H1 (cell line): Measurements from ENCODE around the gene TMEM161B. TPM values are rescaled to one million over a fixed set of nuclear protein-coding genes. Genes with fewer than 3 reads are reported as not detected.

Source experiments
- ASH2L ChIP-seq: fragments of 200-600, 300-600 bp; sonication (generic); IDR thresholded peaks from one replicate; pipeline ENCODE4 v1.7.1; 2017; ENCODE audit warnings: low read length
- polyA plus RNA-seq, 7 experiments: library from polyadenylated mRNA; depleted of rRNA in 3 of 7; stranded (reverse) in 5 of 7; unstranded in 2 of 7; fragments of >200 nt in 5 of 7; fragments of 200-250 nt in 2 of 7; gene quantifications; 1 replicate in 5 of 7; 2 replicates in 1 of 7; 4 replicates in 1 of 7; pipeline versions ENCODE4 v1.2.1 to v1.2.3, GENCODE V29; 2011 to 2013; ENCODE audit warnings: missing spikeins in 2 of 7, mixed read lengths in 2 of 7
- total RNA-seq: library from RNA; stranded (reverse); fragmentation: NEBNext Ultra II Directional; extraction: Animal tissue kit (Norgen Biotek cat#: 25700); gene quantifications from 2 replicates; pipeline ENCODE4 v1.2.1, GENCODE V29; 2021
- TF ChIP-seq, protein P1 (sequence below): fragments of 300-600 bp; sonication (generic); IDR thresholded peaks from 2 replicates; pipeline ENCODE4 v1.7.1; 2012; ENCODE audit warnings: low read length, moderate library complexity, mild to moderate bottlenecking, inconsistent platforms; ENCODE audit not compliant: insufficient replicate concordance

Gene TMEM161B
- total and polyA plus RNA-seq, 2 of the 8 experiments (the other 6 are each of a cell fraction or from before 2014, with no cell fraction given), result 7.4 to 13.8 TPM

DNA sequence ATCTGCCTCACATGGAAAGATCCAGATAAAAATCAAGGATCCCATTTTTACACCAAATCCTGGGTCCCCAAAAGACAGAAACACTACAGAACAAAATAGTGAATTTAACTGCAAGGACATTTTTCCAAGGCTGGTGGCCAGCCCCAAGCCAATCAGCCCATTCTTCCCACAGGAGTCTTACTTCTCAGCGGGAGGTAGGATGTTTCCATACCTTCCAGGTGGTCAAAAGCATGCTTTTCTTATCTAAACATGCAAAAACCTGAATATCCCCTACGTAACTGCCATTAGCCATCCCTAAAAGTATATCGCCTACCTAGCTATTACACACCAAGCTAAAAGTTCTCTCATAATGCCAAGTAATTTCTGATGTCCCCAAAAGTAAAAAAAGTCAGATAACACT, 20.6 kb downstream of the TMEM161B start (continued):
- TF ChIP-seq, protein P1, sequence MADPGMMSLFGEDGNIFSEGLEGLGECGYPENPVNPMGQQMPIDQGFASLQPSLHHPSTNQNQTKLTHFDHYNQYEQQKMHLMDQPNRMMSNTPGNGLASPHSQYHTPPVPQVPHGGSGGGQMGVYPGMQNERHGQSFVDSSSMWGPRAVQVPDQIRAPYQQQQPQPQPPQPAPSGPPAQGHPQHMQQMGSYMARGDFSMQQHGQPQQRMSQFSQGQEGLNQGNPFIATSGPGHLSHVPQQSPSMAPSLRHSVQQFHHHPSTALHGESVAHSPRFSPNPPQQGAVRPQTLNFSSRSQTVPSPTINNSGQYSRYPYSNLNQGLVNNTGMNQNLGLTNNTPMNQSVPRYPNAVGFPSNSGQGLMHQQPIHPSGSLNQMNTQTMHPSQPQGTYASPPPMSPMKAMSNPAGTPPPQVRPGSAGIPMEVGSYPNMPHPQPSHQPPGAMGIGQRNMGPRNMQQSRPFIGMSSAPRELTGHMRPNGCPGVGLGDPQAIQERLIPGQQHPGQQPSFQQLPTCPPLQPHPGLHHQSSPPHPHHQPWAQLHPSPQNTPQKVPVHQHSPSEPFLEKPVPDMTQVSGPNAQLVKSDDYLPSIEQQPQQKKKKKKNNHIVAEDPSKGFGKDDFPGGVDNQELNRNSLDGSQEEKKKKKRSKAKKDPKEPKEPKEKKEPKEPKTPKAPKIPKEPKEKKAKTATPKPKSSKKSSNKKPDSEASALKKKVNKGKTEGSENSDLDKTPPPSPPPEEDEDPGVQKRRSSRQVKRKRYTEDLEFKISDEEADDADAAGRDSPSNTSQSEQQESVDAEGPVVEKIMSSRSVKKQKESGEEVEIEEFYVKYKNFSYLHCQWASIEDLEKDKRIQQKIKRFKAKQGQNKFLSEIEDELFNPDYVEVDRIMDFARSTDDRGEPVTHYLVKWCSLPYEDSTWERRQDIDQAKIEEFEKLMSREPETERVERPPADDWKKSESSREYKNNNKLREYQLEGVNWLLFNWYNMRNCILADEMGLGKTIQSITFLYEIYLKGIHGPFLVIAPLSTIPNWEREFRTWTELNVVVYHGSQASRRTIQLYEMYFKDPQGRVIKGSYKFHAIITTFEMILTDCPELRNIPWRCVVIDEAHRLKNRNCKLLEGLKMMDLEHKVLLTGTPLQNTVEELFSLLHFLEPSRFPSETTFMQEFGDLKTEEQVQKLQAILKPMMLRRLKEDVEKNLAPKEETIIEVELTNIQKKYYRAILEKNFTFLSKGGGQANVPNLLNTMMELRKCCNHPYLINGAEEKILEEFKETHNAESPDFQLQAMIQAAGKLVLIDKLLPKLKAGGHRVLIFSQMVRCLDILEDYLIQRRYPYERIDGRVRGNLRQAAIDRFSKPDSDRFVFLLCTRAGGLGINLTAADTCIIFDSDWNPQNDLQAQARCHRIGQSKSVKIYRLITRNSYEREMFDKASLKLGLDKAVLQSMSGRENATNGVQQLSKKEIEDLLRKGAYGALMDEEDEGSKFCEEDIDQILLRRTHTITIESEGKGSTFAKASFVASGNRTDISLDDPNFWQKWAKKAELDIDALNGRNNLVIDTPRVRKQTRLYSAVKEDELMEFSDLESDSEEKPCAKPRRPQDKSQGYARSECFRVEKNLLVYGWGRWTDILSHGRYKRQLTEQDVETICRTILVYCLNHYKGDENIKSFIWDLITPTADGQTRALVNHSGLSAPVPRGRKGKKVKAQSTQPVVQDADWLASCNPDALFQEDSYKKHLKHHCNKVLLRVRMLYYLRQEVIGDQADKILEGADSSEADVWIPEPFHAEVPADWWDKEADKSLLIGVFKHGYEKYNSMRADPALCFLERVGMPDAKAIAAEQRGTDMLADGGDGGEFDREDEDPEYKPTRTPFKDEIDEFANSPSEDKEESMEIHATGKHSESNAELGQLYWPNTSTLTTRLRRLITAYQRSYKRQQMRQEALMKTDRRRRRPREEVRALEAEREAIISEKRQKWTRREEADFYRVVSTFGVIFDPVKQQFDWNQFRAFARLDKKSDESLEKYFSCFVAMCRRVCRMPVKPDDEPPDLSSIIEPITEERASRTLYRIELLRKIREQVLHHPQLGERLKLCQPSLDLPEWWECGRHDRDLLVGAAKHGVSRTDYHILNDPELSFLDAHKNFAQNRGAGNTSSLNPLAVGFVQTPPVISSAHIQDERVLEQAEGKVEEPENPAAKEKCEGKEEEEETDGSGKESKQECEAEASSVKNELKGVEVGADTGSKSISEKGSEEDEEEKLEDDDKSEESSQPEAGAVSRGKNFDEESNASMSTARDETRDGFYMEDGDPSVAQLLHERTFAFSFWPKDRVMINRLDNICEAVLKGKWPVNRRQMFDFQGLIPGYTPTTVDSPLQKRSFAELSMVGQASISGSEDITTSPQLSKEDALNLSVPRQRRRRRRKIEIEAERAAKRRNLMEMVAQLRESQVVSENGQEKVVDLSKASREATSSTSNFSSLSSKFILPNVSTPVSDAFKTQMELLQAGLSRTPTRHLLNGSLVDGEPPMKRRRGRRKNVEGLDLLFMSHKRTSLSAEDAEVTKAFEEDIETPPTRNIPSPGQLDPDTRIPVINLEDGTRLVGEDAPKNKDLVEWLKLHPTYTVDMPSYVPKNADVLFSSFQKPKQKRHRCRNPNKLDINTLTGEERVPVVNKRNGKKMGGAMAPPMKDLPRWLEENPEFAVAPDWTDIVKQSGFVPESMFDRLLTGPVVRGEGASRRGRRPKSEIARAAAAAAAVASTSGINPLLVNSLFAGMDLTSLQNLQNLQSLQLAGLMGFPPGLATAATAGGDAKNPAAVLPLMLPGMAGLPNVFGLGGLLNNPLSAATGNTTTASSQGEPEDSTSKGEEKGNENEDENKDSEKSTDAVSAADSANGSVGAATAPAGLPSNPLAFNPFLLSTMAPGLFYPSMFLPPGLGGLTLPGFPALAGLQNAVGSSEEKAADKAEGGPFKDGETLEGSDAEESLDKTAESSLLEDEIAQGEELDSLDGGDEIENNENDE, result peak; percentile 25
- TF ChIP-seq ASH2L, result no peak
